Activated CD8-positive, alpha-beta memory T cell treated with anti-CD3 and anti-CD28 coated beads for 36 hours (primary cell): Measurements from ENCODE around the gene CCDC78. TPM values are rescaled to one million over a fixed set of nuclear protein-coding genes. Genes with fewer than 3 reads are reported as not detected.

Source experiments
- CTCF ChIA-PET: fragments of 350-600 bp; sonication (Branson Sonifier 250); formaldehyde crosslinking; loops from one replicate; lab custom pipeline; 2021; ENCODE audit warnings: antibody characterized with exemption; lab: Charles Lee
- POLR2A ChIA-PET: fragments of 350-600 bp; sonication (Branson Sonifier 250); formaldehyde crosslinking; loops from one replicate; lab custom pipeline; 2021; ENCODE audit warnings: antibody characterized with exemption; lab: Charles Lee
- total RNA-seq, 2 experiments: library from RNA; stranded (reverse); gene quantifications; one replicate each; pipeline ENCODE4 v1.2.3, GENCODE V29; 2021

Gene CCDC78
- total RNA-seq = 1 to 10 TPM; 8.6 TPM

GRCh38 chr16:726438-727290, at the start of gene CCDC78, which contains the start of gene HAGHL:
CCDC78 (minus strand) TSS chr16:726443; CDS start chr16:726367, 76 bp downstream.
HAGHL (plus strand) TSS chr16:727106; CDS start chr16:727510, 404 bp downstream.
- CTCF ChIA-PET = interaction anchor here (1.2 to 3.1 kb wide), 5 partner anchors 9 to 58 kb away, joined by 3 to 26 read pairs (median 3); partner anchors contain the start of genes CIAO3, METRN and RHOT2
- POLR2A ChIA-PET = interaction anchor here (1.0 to 1.2 kb wide), 2 partner anchors 9 to 61 kb away, joined by 3 to 7 read pairs; partner anchors contain the start of gene RPUSD1

GRCh38 chr16:775236-775796, 49.1 kb upstream of the CCDC78 start:
- ChIA-PET POLR2A (no interaction called here), CTCF (no interaction called here)

GRCh38 chr16:774086-775001, 48.1 kb upstream of the CCDC78 start:
- CTCF ChIA-PET = no interaction called here
- POLR2A ChIA-PET = no interaction called here

GRCh38 chr16:772959-773358, 46.7 kb upstream of the CCDC78 start:
- POLR2A ChIA-PET = no interaction called here
- CTCF ChIA-PET = no interaction called here

- ChIA-PET POLR2A (no interaction called here), CTCF (interaction anchor here (0.7 kb wide), 1 partner anchor 37 kb away, joined by 3 read pairs; no protein-coding TSS in a partner anchor)
Measured at GRCh38 chr16:770411-770810, 44.2 kb upstream of the CCDC78 start.

GRCh38 chr16:769934-770333, 43.7 kb upstream of the CCDC78 start:
- CTCF ChIA-PET = interaction anchor here (0.7 kb wide), 1 partner anchor 37 kb away, joined by 3 read pairs; no protein-coding TSS in a partner anchor

GRCh38 chr16:769184-769784, 43.0 kb upstream of the CCDC78 start:
- ChIA-PET POLR2A (no interaction called here), CTCF (interaction anchor here (0.7 kb wide), 1 partner anchor 36 kb away, joined by 3 read pairs; no protein-coding TSS in a partner anchor)

More at GRCh38 chr16:769934-770333, 43.7 kb upstream of the CCDC78 start:
- POLR2A ChIA-PET = no interaction called here

- ChIA-PET POLR2A (no interaction called here), CTCF (no interaction called here)
Measured at GRCh38 chr16:768428-768827, 42.2 kb upstream of the CCDC78 start.

GRCh38 chr16:767743-768235, 41.5 kb upstream of the CCDC78 start:
- ChIA-PET CTCF (no interaction called here), POLR2A (no interaction called here)

GRCh38 chr16:766820-767640, 40.8 kb upstream of the CCDC78 start:
- POLR2A ChIA-PET = no interaction called here
- CTCF ChIA-PET = interaction anchor here (1.0 kb wide), 1 partner anchor 55 kb away, joined by 3 read pairs; no protein-coding TSS in a partner anchor

- CTCF ChIA-PET = interaction anchor here (1.0 kb wide), 1 partner anchor 54 kb away, joined by 3 read pairs; no protein-coding TSS in a partner anchor
- POLR2A ChIA-PET = no interaction called here
Measured at GRCh38 chr16:766008-766819, 40.0 kb upstream of the CCDC78 start.

GRCh38 chr16:765488-765865, 39.2 kb upstream of the CCDC78 start:
- ChIA-PET POLR2A (no interaction called here), CTCF (no interaction called here)

GRCh38 chr16:764848-765487, 38.7 kb upstream of the CCDC78 start:
- ChIA-PET POLR2A (no interaction called here), CTCF (no interaction called here)

GRCh38 chr16:764184-764750, 38.0 kb upstream of the CCDC78 start:
- ChIA-PET POLR2A (no interaction called here), CTCF (no interaction called here)

- ChIA-PET POLR2A (no interaction called here), CTCF (no interaction called here)
Measured at GRCh38 chr16:763369-764183, 37.3 kb upstream of the CCDC78 start.
